ENCODE results near the gene CD81.

Gene CD81

GRCh38 chr11:2380807-2381350 lies 3.8 kb downstream of the CD81 start:
- no peak overlapping the region for H3K9ac ChIP-seq
- H4K20me1 ChIP-seq: peaks cover 93% of the 10 kb centered on the region
- no peak for TF ChIP-seq Cebpa-rat (IDR thresholded peaks at IDR 0.05)
- no peaks in the 10 kb centered on the region for H3K27me3 ChIP-seq
- H3K9me3 ChIP-seq: peaks cover 14% of the 10 kb centered on the region; the same call in 1 of the 2 replicates
- H3K4me3 ChIP-seq: peak overlapping the region; percentile 56; the same call in 1 of the 2 replicates
- H3K27ac ChIP-seq: peak overlapping the region; percentile 86; the same call in 1 of the 2 replicates
- H3K36me3 ChIP-seq: peaks cover 30% of the 10 kb centered on the region
- H3K4me1 ChIP-seq: peaks cover 79% of the 10 kb centered on the region
- H3K4me2 ChIP-seq: peak overlapping the region; percentile 98

GRCh38 chr11:2381494-2382128 lies 4.5 kb downstream of the CD81 start:
- peaks cover 81% of the 10 kb centered on the region for H3K4me1 ChIP-seq
- H3K27ac ChIP-seq: peak overlapping the region; percentile 86
- H3K36me3 ChIP-seq: peaks cover 30% of the 10 kb centered on the region
- H3K9ac ChIP-seq: peak overlapping the region; percentile 72
- peak overlapping the region; percentile 98 for H3K4me2 ChIP-seq
- H4K20me1 ChIP-seq: peaks cover 93% of the 10 kb centered on the region
- no peak for TF ChIP-seq Cebpa-rat (IDR thresholded peaks at IDR 0.05)
- H3K4me3 ChIP-seq: peak overlapping the region; percentile 56; the same call in 1 of the 2 replicates
- no peaks in the 10 kb centered on the region for H3K27me3 ChIP-seq
- H3K9me3 ChIP-seq: peaks cover 14% of the 10 kb centered on the region; the same call in 1 of the 2 replicates

- Histone ChIP-seq H4K20me1 (peaks cover 94% of the 10 kb centered on the region), H3K27ac (peak overlapping the region; percentile 86)
Measured at GRCh38 chr11:2382129-2382517, 5.0 kb downstream of the CD81 start.

GRCh38 chr11:2382936-2383851 lies 6.1 kb downstream of the CD81 start:
- Histone ChIP-seq H3K36me3 (peaks cover 30% of the 10 kb centered on the region), H3K4me2 (peak overlapping the region; percentile 98), H3K27me3 (no peaks in the 10 kb centered on the region)

More at GRCh38 chr11:2382129-2382517, 5.0 kb downstream of the CD81 start:
- Histone ChIP-seq H3K4me2 (peak overlapping the region; percentile 98), H3K4me1 (peaks cover 82% of the 10 kb centered on the region), H3K9ac (peak overlapping the region; percentile 72), H3K4me3 (peak overlapping the region; percentile 56; the same call in 1 of the 2 replicates), H3K27me3 (no peaks in the 10 kb centered on the region), H3K36me3 (peaks cover 30% of the 10 kb centered on the region), H3K9me3 (peaks cover 14% of the 10 kb centered on the region; the same call in 1 of the 2 replicates)
- TF ChIP-seq Cebpa-rat (IDR thresholded peaks at IDR 0.05): no peak

GRCh38 chr11:2383852-2384804 lies 7.0 kb downstream of the CD81 start:
- peaks cover 14% of the 10 kb centered on the region; the same call in 1 of the 2 replicates for H3K9me3 ChIP-seq
- H3K36me3 ChIP-seq: peaks cover 30% of the 10 kb centered on the region
- H3K4me2 ChIP-seq: peak overlapping the region; percentile 100
- peaks cover 96% of the 10 kb centered on the region for H3K4me1 ChIP-seq
- H3K4me3 ChIP-seq: peak overlapping the region; percentile 62
- no peaks in the 10 kb centered on the region for H3K27me3 ChIP-seq
- peaks cover 97% of the 10 kb centered on the region for H4K20me1 ChIP-seq
- no peak for TF ChIP-seq Cebpa-rat (IDR thresholded peaks at IDR 0.05)
- peak overlapping the region; percentile 86 for H3K27ac ChIP-seq
- H3K9ac ChIP-seq: peak overlapping the region; percentile 73

More at GRCh38 chr11:2382936-2383851, 6.1 kb downstream of the CD81 start:
- Histone ChIP-seq H3K27ac (peak overlapping the region; percentile 86), H3K4me3 (peak overlapping the region; percentile 56), H4K20me1 (peaks cover 96% of the 10 kb centered on the region), H3K4me1 (peaks cover 93% of the 10 kb centered on the region), H3K9ac (peak overlapping the region; percentile 72), H3K9me3 (peaks cover 14% of the 10 kb centered on the region; the same call in 1 of the 2 replicates)
- TF ChIP-seq Cebpa-rat (IDR thresholded peaks at IDR 0.05): no peak

- Histone ChIP-seq H3K9me3 (peaks cover 11% of the 10 kb centered on the region; the same call in 1 of the 2 replicates), H3K4me2 (peak overlapping the region; percentile 100), H3K36me3 (peaks cover 20% of the 10 kb centered on the region), H3K27ac (peak overlapping the region; percentile 83), H3K27me3 (no peaks in the 10 kb centered on the region), H3K4me3 (peak overlapping the region; percentile 62), H4K20me1 (peaks cover 97% of the 10 kb centered on the region), H3K9ac (peak overlapping the region; percentile 73), H3K4me1 (peaks cover 97% of the 10 kb centered on the region)
- no peak for TF ChIP-seq Cebpa-rat (IDR thresholded peaks at IDR 0.05)
Measured at GRCh38 chr11:2385156-2386151, 8.3 kb downstream of the CD81 start.

GRCh38 chr11:2386591-2386990 lies 9.5 kb downstream of the CD81 start:
- no peaks in the 10 kb centered on the region for H3K27me3 ChIP-seq
- no peak for TF ChIP-seq Cebpa-rat (IDR thresholded peaks at IDR 0.05)
- peak overlapping the region; percentile 62 for H3K4me3 ChIP-seq
- peak overlapping the region; percentile 83 for H3K27ac ChIP-seq
- H4K20me1 ChIP-seq: peaks cover 97% of the 10 kb centered on the region
- peaks cover 14% of the 10 kb centered on the region for H3K36me3 ChIP-seq
- peak overlapping the region; percentile 73 for H3K9ac ChIP-seq
- H3K4me1 ChIP-seq: peaks cover 97% of the 10 kb centered on the region
- H3K4me2 ChIP-seq: peak overlapping the region; percentile 100
- no peaks in the 10 kb centered on the region for H3K9me3 ChIP-seq
